GM19099 (cell line): Measurements from ENCODE around the gene C1QTNF2.

ENCODE experiments used
- POLR2A ChIP-seq: IDR thresholded peaks from 3 replicates; pipeline ENCODE4 v1.6.1; 2011; ENCODE audit warnings: low read depth; ENCODE audit not compliant: insufficient read length; ENCODE audit errors: extremely low read depth

The C1QTNF2 gene, protein sequence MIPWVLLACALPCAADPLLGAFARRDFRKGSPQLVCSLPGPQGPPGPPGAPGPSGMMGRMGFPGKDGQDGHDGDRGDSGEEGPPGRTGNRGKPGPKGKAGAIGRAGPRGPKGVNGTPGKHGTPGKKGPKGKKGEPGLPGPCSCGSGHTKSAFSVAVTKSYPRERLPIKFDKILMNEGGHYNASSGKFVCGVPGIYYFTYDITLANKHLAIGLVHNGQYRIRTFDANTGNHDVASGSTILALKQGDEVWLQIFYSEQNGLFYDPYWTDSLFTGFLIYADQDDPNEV

DNA sequence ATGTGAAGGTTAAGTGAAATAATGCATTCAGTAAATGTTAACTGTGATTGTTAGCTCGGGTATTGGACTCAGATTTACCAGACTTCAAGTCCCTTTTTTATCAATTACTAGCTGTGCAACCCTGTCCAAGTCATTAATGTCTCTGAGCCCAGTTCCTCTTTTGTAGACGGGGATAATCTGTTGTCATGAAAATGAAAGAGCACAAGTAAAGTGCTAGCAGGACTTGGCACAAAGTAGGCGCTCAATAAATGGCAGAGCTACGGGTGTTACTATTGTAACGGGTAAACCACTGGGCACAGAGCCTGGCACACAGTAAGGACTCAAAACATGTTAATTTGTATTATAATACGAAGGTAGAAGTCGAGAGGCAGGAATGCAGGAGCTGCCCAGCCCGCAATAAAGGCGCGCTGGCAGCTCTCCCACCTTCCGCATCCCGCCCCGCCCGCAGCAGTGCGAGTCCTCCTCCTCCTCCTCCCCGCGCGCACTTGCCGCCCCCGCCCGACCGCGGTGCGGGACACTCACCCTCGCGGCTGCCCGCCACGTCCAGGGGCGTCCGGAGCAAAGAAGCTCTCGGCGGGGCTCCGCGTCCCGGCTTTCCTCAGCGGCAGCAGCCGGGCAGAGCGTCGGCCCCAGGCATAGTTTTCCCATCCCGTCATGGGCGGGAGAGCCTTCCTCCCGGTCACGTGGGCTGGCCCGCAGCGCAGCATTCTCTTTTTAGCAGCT, at the start of gene C1QTNF2:
Gene C1QTNF2, minus strand, starts transcription at position 637 of the 723 bp plus-strand sequence. CDS start 15,615 bp downstream, outside the sequence.
- no peak for TF ChIP-seq POLR2A

GRCh38 chr5:160420331-160420610, 49.8 kb upstream of the C1QTNF2 start:
- no peak for TF ChIP-seq POLR2A

DNA sequence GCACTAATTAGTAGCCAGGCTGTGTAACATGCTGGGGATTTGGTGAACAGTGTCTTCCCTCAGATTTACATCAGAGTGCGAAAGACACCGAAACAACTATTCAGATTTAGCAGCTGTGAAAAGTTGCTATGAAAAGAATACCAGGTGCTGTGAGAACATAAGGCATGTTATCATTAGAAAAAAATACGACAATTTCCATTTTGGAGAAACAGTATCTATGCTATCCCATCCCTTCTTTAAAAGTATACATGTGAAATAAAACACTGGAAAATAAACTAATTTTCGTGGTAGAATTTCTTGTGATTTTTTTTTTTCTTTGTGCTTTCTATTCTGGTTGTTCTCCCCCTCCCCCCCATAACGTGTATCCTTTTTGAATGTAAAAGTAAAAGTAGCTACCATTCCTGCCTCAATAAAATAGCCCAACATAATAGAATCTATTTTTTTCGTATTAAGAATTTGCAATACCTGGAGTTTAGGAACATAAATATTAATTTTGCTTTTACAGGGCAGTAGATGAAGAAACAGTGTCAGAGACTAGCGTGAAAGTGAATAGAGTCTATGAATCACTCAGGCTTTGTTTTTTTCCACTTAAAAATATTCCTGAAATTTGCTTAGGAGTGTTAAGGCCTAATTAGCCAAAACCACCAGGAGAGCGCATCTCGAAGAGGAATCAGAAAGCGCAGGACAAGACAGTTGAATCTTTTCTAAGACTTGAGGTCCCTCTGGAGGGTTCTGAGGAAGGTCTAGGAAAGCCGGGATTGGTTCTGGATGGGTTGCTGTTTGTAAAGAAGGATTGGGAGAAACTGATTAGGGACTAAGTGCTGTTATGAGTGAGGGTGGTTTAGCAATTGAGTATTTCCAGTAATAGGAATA, 49.3 kb upstream of the C1QTNF2 start:
- TF ChIP-seq POLR2A = no peak

GRCh38 chr5:160418561-160419457, 48.4 kb upstream of the C1QTNF2 start, which contains the start of gene SLU7:
SLU7 (minus strand) TSS chr5:160419081; CDS start chr5:160415294, 3,787 bp downstream.
- peak; percentile 74 for TF ChIP-seq POLR2A

- peak; percentile 87 for TF ChIP-seq POLR2A
Observed at GRCh38 chr5:160399402-160400353, 29.3 kb upstream of the C1QTNF2 start, which contains the start of gene FAM200C. FAM200C (minus strand) TSS chr5:160400054; CDS start chr5:160395490, 4,564 bp downstream.

- no peak for TF ChIP-seq POLR2A
Observed at GRCh38 chr5:160398806-160399205, 28.4 kb upstream of the C1QTNF2 start.

DNA sequence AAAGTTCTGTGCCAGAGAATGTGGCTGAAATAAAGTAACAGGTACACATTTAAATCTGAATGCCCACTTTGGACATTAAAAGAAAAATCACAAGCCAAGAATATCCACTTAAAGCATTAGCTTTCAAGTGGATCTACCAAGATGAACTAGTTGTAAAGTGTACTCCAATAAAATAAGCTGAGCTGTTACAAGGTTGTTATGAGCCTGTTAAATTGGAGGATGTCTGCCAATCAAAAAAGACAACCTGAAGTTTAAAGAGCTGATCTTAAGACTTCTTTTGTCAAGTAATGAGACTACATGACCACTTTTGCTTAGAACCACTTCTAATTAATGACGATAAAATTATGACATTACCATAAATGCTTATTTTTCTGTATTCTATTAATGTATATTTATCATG, 27.1 kb upstream of the C1QTNF2 start:
- no peak for TF ChIP-seq POLR2A

DNA sequence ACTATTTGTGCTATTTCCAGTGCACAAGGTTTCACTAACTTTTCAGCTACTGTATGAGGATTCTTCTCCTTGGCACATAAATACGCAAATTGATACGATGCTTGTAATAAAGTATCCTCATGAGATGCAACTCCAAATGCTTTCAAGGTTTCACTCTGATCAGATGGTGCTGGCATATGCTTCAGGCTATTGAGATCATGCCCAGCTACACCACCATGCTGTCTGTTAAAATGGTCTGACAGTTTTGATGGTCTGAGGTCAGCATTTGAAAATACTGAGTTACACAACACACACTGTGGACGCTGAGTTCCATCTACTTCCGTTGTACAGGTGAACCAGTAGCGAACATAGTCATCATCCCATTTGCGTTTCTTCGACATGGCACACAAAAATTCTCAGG, 24.7 kb upstream of the C1QTNF2 start:
- no peak for TF ChIP-seq POLR2A

DNA sequence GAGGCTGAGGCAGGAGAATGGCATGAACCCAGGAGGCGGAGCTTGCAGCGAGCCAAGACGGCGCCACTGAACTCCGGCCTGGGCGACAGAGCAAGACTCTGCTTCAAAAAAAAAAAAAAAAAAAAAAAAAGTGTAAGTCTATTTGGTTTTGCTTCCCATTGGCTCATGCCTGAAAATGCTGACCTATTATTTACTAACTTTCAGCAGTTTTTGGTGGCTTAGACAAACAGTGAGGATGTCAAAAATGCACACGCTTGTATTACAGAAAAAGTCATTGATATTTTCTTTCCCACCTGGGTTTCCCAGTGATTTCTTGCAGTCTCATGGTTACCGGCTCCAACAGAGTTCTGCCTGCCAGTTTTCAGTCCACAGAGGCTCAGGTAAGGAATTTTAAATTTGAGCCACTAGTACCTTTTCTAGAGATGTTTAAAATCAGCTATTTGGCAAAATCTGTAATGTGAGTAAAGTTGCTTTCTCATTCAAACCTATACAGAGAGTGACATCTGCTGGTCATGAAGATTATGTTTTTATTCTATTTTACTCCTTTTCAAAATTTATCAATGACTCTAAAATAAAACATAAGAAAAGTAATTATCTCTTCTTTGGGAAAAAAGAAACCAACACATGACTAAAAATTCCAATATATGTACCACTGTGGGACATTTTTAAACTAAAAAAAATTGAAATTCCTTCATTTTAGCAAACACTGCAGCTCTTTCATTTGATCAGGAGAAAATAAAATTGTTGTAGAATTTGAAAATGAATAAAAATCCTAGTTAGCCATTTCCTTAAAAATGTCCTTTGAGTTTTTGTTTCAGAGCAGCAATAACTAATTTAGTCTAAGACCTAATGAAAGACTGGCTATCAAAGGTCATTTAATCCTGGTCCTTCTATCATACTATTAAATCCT, 20.6 kb upstream of the C1QTNF2 start:
- no peak for TF ChIP-seq POLR2A

GRCh38 chr5:160387445-160387844, 17.0 kb upstream of the C1QTNF2 start:
- no peak for TF ChIP-seq POLR2A

DNA sequence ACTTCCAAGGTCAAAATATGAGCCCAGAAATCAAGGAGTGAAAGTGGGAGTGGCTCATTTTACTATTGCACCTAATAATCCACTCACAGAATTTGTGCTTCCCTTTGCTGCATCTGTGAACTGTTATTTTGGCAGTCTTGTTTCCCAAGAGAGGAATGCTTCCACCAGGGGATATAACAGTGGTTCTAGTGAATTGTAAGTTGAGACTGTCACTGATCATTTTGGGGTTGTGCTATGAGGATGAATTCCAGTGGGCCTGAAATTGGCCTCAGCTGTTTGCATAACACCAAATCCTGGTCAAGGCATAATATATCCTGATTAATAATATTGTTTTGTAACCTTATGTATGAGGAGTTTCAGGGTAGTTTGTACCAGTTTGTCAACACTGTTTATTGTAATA, 15.1 kb upstream of the C1QTNF2 start:
- TF ChIP-seq POLR2A = no peak

GRCh38 chr5:160384681-160385080, 14.3 kb upstream of the C1QTNF2 start:
- no peak for TF ChIP-seq POLR2A
